Measurements from ENCODE around the gene HTRA1. TPM values are rescaled to one million over a fixed set of nuclear protein-coding genes. Genes with fewer than 3 reads are reported as not detected.

The HTRA1 gene
- polyA plus RNA-seq, 1 donor from 2014 or later = 1.4 TPM

DNA sequence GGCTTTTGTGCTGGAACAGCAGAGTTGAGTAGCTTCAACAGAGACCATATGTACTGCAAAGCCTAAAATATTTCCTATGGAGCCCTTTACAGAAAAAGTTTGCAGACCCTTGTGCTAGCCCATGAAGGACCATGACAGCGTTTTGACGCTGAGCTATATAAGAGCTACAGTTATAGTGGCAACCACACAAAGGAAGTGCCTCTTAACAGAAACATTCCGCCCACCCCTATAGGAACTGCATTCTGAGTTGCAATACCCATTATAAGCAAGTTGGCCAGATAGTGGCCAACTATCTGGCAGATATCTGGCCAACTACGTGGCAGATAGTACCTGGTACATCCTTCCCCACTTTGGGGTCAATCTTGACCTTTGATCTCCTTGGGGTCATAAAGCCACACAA, 51.7 kb downstream of the HTRA1 start:
- Histone ChIP-seq H3K9me3 (ENCODE audit: low read length) (no peaks in the 10 kb centered on the region), H3K27me3 (ENCODE audit: insufficient read depth, low read depth, low read length) (no peaks in the 10 kb centered on the region), H3F3A (ENCODE audit: insufficient read depth, low read length, poor library complexity, severe bottlenecking) (no peaks in the 10 kb centered on the region), H3K9me2 (ENCODE audit: insufficient read depth, low read length) (no peaks in the 10 kb centered on the region), H3K9ac (ENCODE audit: low read length) (no peak overlapping the region), H3K79me2 (replicated peaks; ENCODE audit: insufficient read depth, low read length) (no peaks in the 10 kb centered on the region), H4K20me1 (ENCODE audit: insufficient read depth) (no peaks in the 10 kb centered on the region), H3K4me3 (ENCODE audit: low read length) (no peak overlapping the region), H2AFZ (ENCODE audit: low read depth, low read length) (no peak overlapping the region), H3K4me2 (ENCODE audit: low read length) (no peak overlapping the region), H3K27ac (ENCODE audit: low read length) (no peak overlapping the region), H3K36me3 (ENCODE audit: insufficient read depth, low read length) (no peaks in the 10 kb centered on the region)
- TF ChIP-seq EZH2 (IDR thresholded peaks at IDR 0.05; ENCODE audit: borderline replicate concordance, insufficient read depth, low read length, poor library complexity, severe bottlenecking) (no peak), SMC3 (conservative IDR thresholded peaks at IDR 0.05; ENCODE audit: poor library complexity) (no peak), POLR2AphosphoS5 (IDR thresholded peaks at IDR 0.05) (no peak), EP300 (conservative IDR thresholded peaks at IDR 0.05; ENCODE audit: poor library complexity, severe bottlenecking) (no peak), TAF1 (IDR thresholded peaks at IDR 0.05; ENCODE audit: low read depth) (no peak)
- TF ChIP-seq, protein P1, sequence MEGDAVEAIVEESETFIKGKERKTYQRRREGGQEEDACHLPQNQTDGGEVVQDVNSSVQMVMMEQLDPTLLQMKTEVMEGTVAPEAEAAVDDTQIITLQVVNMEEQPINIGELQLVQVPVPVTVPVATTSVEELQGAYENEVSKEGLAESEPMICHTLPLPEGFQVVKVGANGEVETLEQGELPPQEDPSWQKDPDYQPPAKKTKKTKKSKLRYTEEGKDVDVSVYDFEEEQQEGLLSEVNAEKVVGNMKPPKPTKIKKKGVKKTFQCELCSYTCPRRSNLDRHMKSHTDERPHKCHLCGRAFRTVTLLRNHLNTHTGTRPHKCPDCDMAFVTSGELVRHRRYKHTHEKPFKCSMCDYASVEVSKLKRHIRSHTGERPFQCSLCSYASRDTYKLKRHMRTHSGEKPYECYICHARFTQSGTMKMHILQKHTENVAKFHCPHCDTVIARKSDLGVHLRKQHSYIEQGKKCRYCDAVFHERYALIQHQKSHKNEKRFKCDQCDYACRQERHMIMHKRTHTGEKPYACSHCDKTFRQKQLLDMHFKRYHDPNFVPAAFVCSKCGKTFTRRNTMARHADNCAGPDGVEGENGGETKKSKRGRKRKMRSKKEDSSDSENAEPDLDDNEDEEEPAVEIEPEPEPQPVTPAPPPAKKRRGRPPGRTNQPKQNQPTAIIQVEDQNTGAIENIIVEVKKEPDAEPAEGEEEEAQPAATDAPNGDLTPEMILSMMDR (IDR thresholded peaks at IDR 0.05; ENCODE audit: poor library complexity, severe bottlenecking) = no peak

DNA sequence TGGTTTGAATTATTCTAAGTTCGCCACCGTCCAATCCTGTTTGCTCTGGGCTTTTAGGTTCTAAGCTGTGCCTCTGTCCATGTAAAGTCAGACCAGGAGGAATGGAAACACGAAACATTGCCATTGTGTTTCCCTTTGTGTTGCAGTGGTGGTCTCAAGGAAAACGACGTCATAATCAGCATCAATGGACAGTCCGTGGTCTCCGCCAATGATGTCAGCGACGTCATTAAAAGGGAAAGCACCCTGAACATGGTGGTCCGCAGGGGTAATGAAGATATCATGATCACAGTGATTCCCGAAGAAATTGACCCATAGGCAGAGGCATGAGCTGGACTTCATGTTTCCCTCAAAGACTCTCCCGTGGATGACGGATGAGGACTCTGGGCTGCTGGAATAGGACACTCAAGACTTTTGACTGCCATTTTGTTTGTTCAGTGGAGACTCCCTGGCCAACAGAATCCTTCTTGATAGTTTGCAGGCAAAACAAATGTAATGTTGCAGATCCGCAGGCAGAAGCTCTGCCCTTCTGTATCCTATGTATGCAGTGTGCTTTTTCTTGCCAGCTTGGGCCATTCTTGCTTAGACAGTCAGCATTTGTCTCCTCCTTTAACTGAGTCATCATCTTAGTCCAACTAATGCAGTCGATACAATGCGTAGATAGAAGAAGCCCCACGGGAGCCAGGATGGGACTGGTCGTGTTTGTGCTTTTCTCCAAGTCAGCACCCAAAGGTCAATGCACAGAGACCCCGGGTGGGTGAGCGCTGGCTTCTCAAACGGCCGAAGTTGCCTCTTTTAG, 52.9 kb downstream of the HTRA1 start:
- Histone ChIP-seq H3K4me2 (ENCODE audit: low read length) (no peak overlapping the region), H4K20me1 (ENCODE audit: insufficient read depth) (no peaks in the 10 kb centered on the region), H3K9ac (ENCODE audit: low read length) (no peak overlapping the region), H3K27ac (ENCODE audit: low read length) (no peak overlapping the region), H3K4me3 (ENCODE audit: low read length) (no peak overlapping the region), H2AFZ (ENCODE audit: low read depth, low read length) (no peak overlapping the region), H3F3A (ENCODE audit: insufficient read depth, low read length, poor library complexity, severe bottlenecking) (no peaks in the 10 kb centered on the region), H3K9me3 (ENCODE audit: low read length) (no peaks in the 10 kb centered on the region), H3K36me3 (ENCODE audit: insufficient read depth, low read length) (no peaks in the 10 kb centered on the region), H3K9me2 (ENCODE audit: insufficient read depth, low read length) (no peaks in the 10 kb centered on the region), H3K79me2 (replicated peaks; ENCODE audit: insufficient read depth, low read length) (no peaks in the 10 kb centered on the region), H3K27me3 (ENCODE audit: insufficient read depth, low read depth, low read length) (no peaks in the 10 kb centered on the region)
- TF ChIP-seq, protein P1 (IDR thresholded peaks at IDR 0.05; ENCODE audit: poor library complexity, severe bottlenecking) = no peak
- TF ChIP-seq RAD21 (conservative IDR thresholded peaks at IDR 0.05) (no peak), TAF1 (IDR thresholded peaks at IDR 0.05; ENCODE audit: low read depth) (no peak), EZH2 (IDR thresholded peaks at IDR 0.05; ENCODE audit: borderline replicate concordance, insufficient read depth, low read length, poor library complexity, severe bottlenecking) (no peak), EP300 (conservative IDR thresholded peaks at IDR 0.05; ENCODE audit: poor library complexity, severe bottlenecking) (no peak)

DNA sequence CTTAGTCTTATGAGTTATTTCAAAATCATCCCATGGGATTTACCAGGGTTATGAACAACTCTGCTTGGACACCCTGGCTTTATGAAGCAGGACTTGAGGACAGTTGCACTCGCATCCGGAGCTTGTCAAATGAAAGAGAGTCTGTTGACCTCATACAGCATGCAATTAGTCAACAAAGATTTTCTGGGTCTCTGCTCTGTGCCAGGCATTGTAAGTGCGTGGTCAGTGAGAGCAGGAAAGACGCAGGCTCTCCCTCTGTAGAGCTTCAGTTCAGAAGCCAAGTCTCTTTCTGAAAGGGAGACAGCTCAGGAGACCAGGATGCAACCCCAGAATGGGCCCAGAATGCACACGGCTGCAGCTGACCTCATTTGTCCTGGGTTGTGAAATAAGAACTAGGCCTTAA, 53.7 kb downstream of the HTRA1 start:
- Histone ChIP-seq H3K4me2 (ENCODE audit: low read length) (no peak overlapping the region), H3K9me2 (ENCODE audit: insufficient read depth, low read length) (no peaks in the 10 kb centered on the region), H3K27ac (ENCODE audit: low read length) (no peak overlapping the region), H2AFZ (ENCODE audit: low read depth, low read length) (no peak overlapping the region), H3K9ac (ENCODE audit: low read length) (no peak overlapping the region), H3K9me3 (ENCODE audit: low read length) (no peaks in the 10 kb centered on the region), H3K27me3 (ENCODE audit: insufficient read depth, low read depth, low read length) (no peaks in the 10 kb centered on the region), H3F3A (ENCODE audit: insufficient read depth, low read length, poor library complexity, severe bottlenecking) (no peaks in the 10 kb centered on the region), H3K36me3 (ENCODE audit: insufficient read depth, low read length) (no peaks in the 10 kb centered on the region), H3K4me3 (ENCODE audit: low read length) (no peak overlapping the region), H4K20me1 (ENCODE audit: insufficient read depth) (no peaks in the 10 kb centered on the region), H3K79me2 (replicated peaks; ENCODE audit: insufficient read depth, low read length) (no peaks in the 10 kb centered on the region)
- TF ChIP-seq SMC3 (conservative IDR thresholded peaks at IDR 0.05; ENCODE audit: poor library complexity) (no peak), TAF1 (IDR thresholded peaks at IDR 0.05; ENCODE audit: low read depth) (no peak), EZH2 (IDR thresholded peaks at IDR 0.05; ENCODE audit: borderline replicate concordance, insufficient read depth, low read length, poor library complexity, severe bottlenecking) (no peak), RAD21 (conservative IDR thresholded peaks at IDR 0.05) (no peak), EP300 (conservative IDR thresholded peaks at IDR 0.05; ENCODE audit: poor library complexity, severe bottlenecking) (no peak), MXI1 (conservative IDR thresholded peaks at IDR 0.05; ENCODE audit: poor library complexity, severe bottlenecking) (no peak), POLR2AphosphoS5 (IDR thresholded peaks at IDR 0.05) (no peak)
- TF ChIP-seq, protein P1 (IDR thresholded peaks at IDR 0.05; ENCODE audit: poor library complexity, severe bottlenecking) = no peak
- TF ChIP-seq, protein P2, sequence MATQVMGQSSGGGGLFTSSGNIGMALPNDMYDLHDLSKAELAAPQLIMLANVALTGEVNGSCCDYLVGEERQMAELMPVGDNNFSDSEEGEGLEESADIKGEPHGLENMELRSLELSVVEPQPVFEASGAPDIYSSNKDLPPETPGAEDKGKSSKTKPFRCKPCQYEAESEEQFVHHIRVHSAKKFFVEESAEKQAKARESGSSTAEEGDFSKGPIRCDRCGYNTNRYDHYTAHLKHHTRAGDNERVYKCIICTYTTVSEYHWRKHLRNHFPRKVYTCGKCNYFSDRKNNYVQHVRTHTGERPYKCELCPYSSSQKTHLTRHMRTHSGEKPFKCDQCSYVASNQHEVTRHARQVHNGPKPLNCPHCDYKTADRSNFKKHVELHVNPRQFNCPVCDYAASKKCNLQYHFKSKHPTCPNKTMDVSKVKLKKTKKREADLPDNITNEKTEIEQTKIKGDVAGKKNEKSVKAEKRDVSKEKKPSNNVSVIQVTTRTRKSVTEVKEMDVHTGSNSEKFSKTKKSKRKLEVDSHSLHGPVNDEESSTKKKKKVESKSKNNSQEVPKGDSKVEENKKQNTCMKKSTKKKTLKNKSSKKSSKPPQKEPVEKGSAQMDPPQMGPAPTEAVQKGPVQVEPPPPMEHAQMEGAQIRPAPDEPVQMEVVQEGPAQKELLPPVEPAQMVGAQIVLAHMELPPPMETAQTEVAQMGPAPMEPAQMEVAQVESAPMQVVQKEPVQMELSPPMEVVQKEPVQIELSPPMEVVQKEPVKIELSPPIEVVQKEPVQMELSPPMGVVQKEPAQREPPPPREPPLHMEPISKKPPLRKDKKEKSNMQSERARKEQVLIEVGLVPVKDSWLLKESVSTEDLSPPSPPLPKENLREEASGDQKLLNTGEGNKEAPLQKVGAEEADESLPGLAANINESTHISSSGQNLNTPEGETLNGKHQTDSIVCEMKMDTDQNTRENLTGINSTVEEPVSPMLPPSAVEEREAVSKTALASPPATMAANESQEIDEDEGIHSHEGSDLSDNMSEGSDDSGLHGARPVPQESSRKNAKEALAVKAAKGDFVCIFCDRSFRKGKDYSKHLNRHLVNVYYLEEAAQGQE (IDR thresholded peaks at IDR 0.05; ENCODE audit: borderline replicate concordance) = no peak
